Spleen (tissue), 11 donors: ENCODE measurements around the gene ENC1. TPM values are rescaled to one million over a fixed set of nuclear protein-coding genes. Genes with fewer than 3 reads are reported as not detected.

Source experiments
- DNase-seq: peaks from one replicate; pipeline ENCODE4 v3.0.0-alpha.2; 2020
- H3K27ac ChIP-seq, 8 donors: fragments of 200-600 bp; sonication (generic) in 7 of 8; 1 replicate in 4 of 8; 2 replicates in 4 of 8; pipeline versions ENCODE4 v1.5.0 to v1.8.0; 2016 to 2021; ENCODE audit warnings: inconsistent platforms in 4 of 8, mild to moderate bottlenecking in 4 of 8, moderate library complexity in 1 of 8
- H3K27me3 ChIP-seq, 7 donors: fragments of 200-600 bp; sonication (generic) in 6 of 7; replicated peaks in 1 of 7; 1 replicate in 4 of 7; 2 replicates in 3 of 7; pipeline versions ENCODE4 v1.5.0 to v1.8.0; 2016 to 2021; ENCODE audit warnings: inconsistent platforms in 3 of 7, mild to moderate bottlenecking in 1 of 7
- H3K36me3 ChIP-seq, 6 donors: fragments of 200-600 bp; sonication (generic) in 5 of 6; 1 replicate in 4 of 6; 2 replicates in 2 of 6; pipeline versions ENCODE4 v1.5.0 to v1.8.0; 2016 to 2021; ENCODE audit warnings: inconsistent platforms in 2 of 6
- H3K4me1 ChIP-seq, 6 donors: fragments of 200-600 bp; sonication (generic) in 5 of 6; 1 replicate in 3 of 6; 2 replicates in 3 of 6; pipeline versions ENCODE4 v1.5.0 to v1.8.0; 2016 to 2021; ENCODE audit warnings: inconsistent platforms in 3 of 6
- H3K4me3 ChIP-seq, 8 donors: fragments of 200-600 bp; sonication (generic) in 7 of 8; 1 replicate in 4 of 8; 2 replicates in 4 of 8; pipeline versions ENCODE4 v1.5.0 to v1.8.0; 2016 to 2021; ENCODE audit warnings: inconsistent platforms in 4 of 8, mild to moderate bottlenecking in 4 of 8, moderate library complexity in 2 of 8
- H3K9me3 ChIP-seq, 8 donors: fragments of 200-600 bp; sonication (generic) in 7 of 8; 1 replicate in 4 of 8; 2 replicates in 4 of 8; pipeline versions ENCODE4 v1.5.0 to v1.8.0; 2016 to 2021; ENCODE audit warnings: inconsistent platforms in 4 of 8
- POLR2A ChIP-seq, 3 donors: fragments of 450-650 bp; IDR thresholded peaks; one replicate each; pipeline ENCODE4 v1.5.1; 2017; ENCODE audit warnings: antibody characterized with exemption in 3 of 3, mild to moderate bottlenecking in 1 of 3
- POLR2AphosphoS5 ChIP-seq, 3 donors: sonication (generic); formaldehyde crosslinking; IDR thresholded peaks; one replicate each; pipeline ENCODE4 v1.5.1; 2017; ENCODE audit warnings: antibody characterized with exemption in 3 of 3
- WGBS, 5 donors: extraction: QIAGEN DNeasy Blood & Tissue Kit in 3 of 5; methylation state at CpG; one replicate each; pipeline versions ENCODE4 v1.1.5 to v1.1.7; 2013 to 2018; 5-methylcytosine and 5-hydroxymethylcytosine counted together
- intact Hi-C: fragments of 100-400 bp; cut with DNase I; formaldehyde crosslinking; loops from one replicate; pipeline ENCODE4 v1.15.0; 2023; ENCODE audit warnings: low total_unique reads
- polyA plus RNA-seq, 3 donors: library from polyadenylated mRNA; stranded (reverse); fragments of 200-250 nt; gene quantifications; one replicate each; pipeline ENCODE4 v1.2.1, GENCODE V29; 2013
- total RNA-seq, 7 donors: library from RNA; depleted of rRNA in 3 of 7; stranded (reverse); fragments of >200 nt in 3 of 7; fragmentation: NEBNext Ultra II Directional in 4 of 7; extraction: Animal tissue kit (Norgen Biotek cat#: 25700) in 4 of 7; gene quantifications; one replicate each; pipeline versions ENCODE4 v1.1.0 to v1.2.1, GENCODE V29; 2016 to 2021
- TF ChIP-seq, protein P1 (sequence below), 11 experiments: fragments of 200-600 bp in 7 of 11; fragments of 450-650 bp in 4 of 11; sonication (generic) in 4 of 11; IDR thresholded peaks in 8 of 11; conservative IDR thresholded peaks in 3 of 11; 1 replicate in 7 of 11; 2 replicates in 4 of 11; pipeline versions ENCODE4 v1.4.0 to v1.8.0; 2016 to 2021; ENCODE audit warnings: antibody characterized with exemption in 11 of 11, inconsistent platforms in 4 of 11, mild to moderate bottlenecking in 1 of 11
- donor health status: healthy with polysubstance abuse.
- donor health status: DM: no; HTN: no; CAD: no; lungs with moderate emphysema.
- donor health status: DM: no; HTN: no; CAD: no.
- donor health status: Bipolar disorder and iron deficiency.
- donor health status: healthy.
- donor health status: DM: no; HTN: no; CAD: no.
- donor health status: DM: yes; HTN: yes; CAD: no.

ENC1 gene
- total and polyA plus RNA-seq, 10 donors = 3.8 to 19.5 (median 11.2) TPM

DNA sequence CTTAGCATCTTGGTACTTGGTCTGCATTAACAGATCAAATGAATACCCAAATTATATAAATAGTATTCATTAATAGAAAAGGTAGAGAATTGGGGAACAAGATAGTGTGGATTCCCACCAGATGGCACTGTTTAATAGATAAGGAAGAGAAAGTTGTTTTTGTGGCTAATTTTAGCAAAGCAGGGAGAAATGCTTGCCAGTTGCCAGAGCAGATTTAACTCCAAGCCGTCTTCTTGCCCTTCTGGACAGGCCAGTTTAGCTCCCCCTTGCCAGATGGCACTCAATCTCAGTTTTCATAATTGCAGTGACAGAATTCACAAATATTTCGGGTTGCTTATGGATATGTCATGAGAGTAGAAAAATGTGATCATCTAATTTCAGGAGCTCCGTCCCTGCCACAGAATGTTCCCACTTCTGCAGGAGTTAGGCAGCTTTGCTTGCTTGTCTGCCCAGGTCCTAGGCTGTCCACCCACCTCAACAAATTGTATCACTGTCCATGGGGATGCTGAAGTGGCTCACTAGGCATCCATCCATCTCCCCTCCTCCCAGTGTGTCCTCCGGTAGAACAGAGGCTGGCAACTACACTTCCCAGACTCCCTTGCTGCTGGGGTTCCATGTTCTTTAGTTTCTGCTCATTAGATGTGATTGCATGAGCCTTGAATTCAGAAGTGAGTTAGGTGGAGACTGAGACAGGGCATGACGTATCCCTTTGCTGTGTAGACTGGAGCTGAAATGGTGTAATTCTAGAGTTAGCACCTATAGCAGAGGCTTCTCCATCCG lies 32.7 kb upstream of the ENC1 start:
- TF ChIP-seq, protein P1, sequence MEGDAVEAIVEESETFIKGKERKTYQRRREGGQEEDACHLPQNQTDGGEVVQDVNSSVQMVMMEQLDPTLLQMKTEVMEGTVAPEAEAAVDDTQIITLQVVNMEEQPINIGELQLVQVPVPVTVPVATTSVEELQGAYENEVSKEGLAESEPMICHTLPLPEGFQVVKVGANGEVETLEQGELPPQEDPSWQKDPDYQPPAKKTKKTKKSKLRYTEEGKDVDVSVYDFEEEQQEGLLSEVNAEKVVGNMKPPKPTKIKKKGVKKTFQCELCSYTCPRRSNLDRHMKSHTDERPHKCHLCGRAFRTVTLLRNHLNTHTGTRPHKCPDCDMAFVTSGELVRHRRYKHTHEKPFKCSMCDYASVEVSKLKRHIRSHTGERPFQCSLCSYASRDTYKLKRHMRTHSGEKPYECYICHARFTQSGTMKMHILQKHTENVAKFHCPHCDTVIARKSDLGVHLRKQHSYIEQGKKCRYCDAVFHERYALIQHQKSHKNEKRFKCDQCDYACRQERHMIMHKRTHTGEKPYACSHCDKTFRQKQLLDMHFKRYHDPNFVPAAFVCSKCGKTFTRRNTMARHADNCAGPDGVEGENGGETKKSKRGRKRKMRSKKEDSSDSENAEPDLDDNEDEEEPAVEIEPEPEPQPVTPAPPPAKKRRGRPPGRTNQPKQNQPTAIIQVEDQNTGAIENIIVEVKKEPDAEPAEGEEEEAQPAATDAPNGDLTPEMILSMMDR (IDR thresholded peaks at IDR 0.05 in 8 of 11, conservative IDR thresholded peaks at IDR 0.05 in 3 of 11) = peak in 8 of 11 experiments; percentile 28 to 56 (median 41)
- TF ChIP-seq POLR2AphosphoS5 (IDR thresholded peaks at IDR 0.05) = no peak
- TF ChIP-seq POLR2A (IDR thresholded peaks at IDR 0.05) = no peak
- no peak for DNase-seq
- H3K4me3 ChIP-seq = peak overlapping the region in 2 of 8 donors; percentile 3 to 47

GRCh38 chr5:74672215-74672877 lies 31.8 kb upstream of the ENC1 start:
- 63 to 82% (median 71%) methylated on average over 5 of the region's 5 CpGs for WGBS, 5 donors
- intact Hi-C loops = loop anchor here (5.0 kb wide), 2 partner anchors 245 to 595 kb away; no protein-coding TSS in a partner anchor
- H3K4me3 ChIP-seq = no peak overlapping the region

More for the DNA sequence above, 32.7 kb upstream of the ENC1 start:
- Histone ChIP-seq H3K27ac (no peak overlapping the region), H3K36me3 (no peaks in the 10 kb centered on the region), H3K9me3 (peaks cover 0 to 5% (median 0%) of the 10 kb centered on the region in 8 donors), H3K4me1 (no peaks in the 10 kb centered on the region), H3K27me3 (peaks cover 0 to 3% (median 0%) of the 10 kb centered on the region in 7 donors)
- intact Hi-C loops = loop anchor here (5.0 kb wide), 2 partner anchors 244 to 594 kb away; no protein-coding TSS in a partner anchor
- WGBS, 5 donors = 55 to 65% (median 59%) methylated on average over 6 of the region's 6 CpGs

GRCh38 chr5:74670396-74671038 lies 30.0 kb upstream of the ENC1 start:
- TF ChIP-seq, protein P1 (IDR thresholded peaks at IDR 0.05 in 8 of 11, conservative IDR thresholded peaks at IDR 0.05 in 3 of 11) = no peak
- TF ChIP-seq POLR2AphosphoS5 (IDR thresholded peaks at IDR 0.05) (no peak), POLR2A (IDR thresholded peaks at IDR 0.05) (no peak)
- intact Hi-C loops = loop anchor here (5.0 kb wide), 2 partner anchors 247 to 597 kb away; no protein-coding TSS in a partner anchor
- DNase-seq = no peak

More at GRCh38 chr5:74672215-74672877, 31.8 kb upstream of the ENC1 start:
- H3K27ac ChIP-seq = no peak overlapping the region
- peaks cover 0 to 3% (median 0%) of the 10 kb centered on the region in 7 donors for H3K27me3 ChIP-seq
- peaks cover 0 to 5% (median 0%) of the 10 kb centered on the region in 8 donors for H3K9me3 ChIP-seq
- DNase-seq = no peak
- H3K36me3 ChIP-seq = no peaks in the 10 kb centered on the region
- no peaks in the 10 kb centered on the region for H3K4me1 ChIP-seq
- TF ChIP-seq, protein P1 (IDR thresholded peaks at IDR 0.05 in 8 of 11, conservative IDR thresholded peaks at IDR 0.05 in 3 of 11) = no peak
- no peak for TF ChIP-seq POLR2A (IDR thresholded peaks at IDR 0.05)
- no peak for TF ChIP-seq POLR2AphosphoS5 (IDR thresholded peaks at IDR 0.05)

More at GRCh38 chr5:74670396-74671038, 30.0 kb upstream of the ENC1 start:
- Histone ChIP-seq H3K36me3 (no peaks in the 10 kb centered on the region), H3K27me3 (peaks cover 0 to 3% (median 0%) of the 10 kb centered on the region in 7 donors), H3K4me3 (no peak overlapping the region), H3K4me1 (no peaks in the 10 kb centered on the region), H3K9me3 (peaks cover 0 to 5% (median 0%) of the 10 kb centered on the region in 8 donors), H3K27ac (no peak overlapping the region)
- WGBS, 5 donors = 76 to 87% (median 85%) methylated on average over 10 to 11 of the region's 11 CpGs
